ENCODE data around the gene USP31. TPM values are rescaled to one million over a fixed set of nuclear protein-coding genes. Genes with fewer than 3 reads are reported as not detected.
A peak's percentile ranks its signal among the peaks of the same experiment; 100 is the strongest.

USP31 gene
- total and polyA plus RNA-seq, 2 experiments from 2014 or later, result 3.3 to 6.4 TPM

GRCh38 chr16:23141959-23142740 is 7.1 kb downstream of the USP31 start:
- Histone ChIP-seq H3K79me2 (peaks cover 76% of the 10 kb centered on the region), H3K27ac (peak overlapping the region; percentile 47), H3K27me3 (no peaks in the 10 kb centered on the region), H3K9me2 (replicated peaks; ENCODE audit: insufficient read depth) (no peaks in the 10 kb centered on the region), H2AFZ (no peak overlapping the region), H3K4me2 (peak overlapping the region; percentile 18), H3K9me3 (ENCODE audit: low read depth) (no peaks in the 10 kb centered on the region), H4K20me1 (ENCODE audit: insufficient read depth, poor library complexity, severe bottlenecking) (peaks cover under 1% of the 10 kb centered on the region), H3K4me3 (no peak overlapping the region), H3K4me1 (ENCODE audit: insufficient read depth) (peaks cover 11% of the 10 kb centered on the region), H3K36me3 (replicated peaks; ENCODE audit: insufficient read depth, low read depth) (no peaks in the 10 kb centered on the region)
- DNase-seq (ENCODE audit: low spot score), result no peak
- no peak for TF ChIP-seq EZH2phosphoT487 (IDR thresholded peaks at IDR 0.05; ENCODE audit: low read depth, severe bottlenecking, unreplicated experiment)
- TF ChIP-seq, protein P1, sequence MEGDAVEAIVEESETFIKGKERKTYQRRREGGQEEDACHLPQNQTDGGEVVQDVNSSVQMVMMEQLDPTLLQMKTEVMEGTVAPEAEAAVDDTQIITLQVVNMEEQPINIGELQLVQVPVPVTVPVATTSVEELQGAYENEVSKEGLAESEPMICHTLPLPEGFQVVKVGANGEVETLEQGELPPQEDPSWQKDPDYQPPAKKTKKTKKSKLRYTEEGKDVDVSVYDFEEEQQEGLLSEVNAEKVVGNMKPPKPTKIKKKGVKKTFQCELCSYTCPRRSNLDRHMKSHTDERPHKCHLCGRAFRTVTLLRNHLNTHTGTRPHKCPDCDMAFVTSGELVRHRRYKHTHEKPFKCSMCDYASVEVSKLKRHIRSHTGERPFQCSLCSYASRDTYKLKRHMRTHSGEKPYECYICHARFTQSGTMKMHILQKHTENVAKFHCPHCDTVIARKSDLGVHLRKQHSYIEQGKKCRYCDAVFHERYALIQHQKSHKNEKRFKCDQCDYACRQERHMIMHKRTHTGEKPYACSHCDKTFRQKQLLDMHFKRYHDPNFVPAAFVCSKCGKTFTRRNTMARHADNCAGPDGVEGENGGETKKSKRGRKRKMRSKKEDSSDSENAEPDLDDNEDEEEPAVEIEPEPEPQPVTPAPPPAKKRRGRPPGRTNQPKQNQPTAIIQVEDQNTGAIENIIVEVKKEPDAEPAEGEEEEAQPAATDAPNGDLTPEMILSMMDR (IDR thresholded peaks at IDR 0.05; ENCODE audit: poor library complexity), result no peak
- TF ChIP-seq EZH2 (IDR thresholded peaks at IDR 0.05; ENCODE audit: borderline replicate concordance), result no peak
- WGBS (ENCODE audit: low lambda C conversion rate, missing lambda C conversion rate), result 53% methylated on average over 7 of the region's 7 CpGs

DNA sequence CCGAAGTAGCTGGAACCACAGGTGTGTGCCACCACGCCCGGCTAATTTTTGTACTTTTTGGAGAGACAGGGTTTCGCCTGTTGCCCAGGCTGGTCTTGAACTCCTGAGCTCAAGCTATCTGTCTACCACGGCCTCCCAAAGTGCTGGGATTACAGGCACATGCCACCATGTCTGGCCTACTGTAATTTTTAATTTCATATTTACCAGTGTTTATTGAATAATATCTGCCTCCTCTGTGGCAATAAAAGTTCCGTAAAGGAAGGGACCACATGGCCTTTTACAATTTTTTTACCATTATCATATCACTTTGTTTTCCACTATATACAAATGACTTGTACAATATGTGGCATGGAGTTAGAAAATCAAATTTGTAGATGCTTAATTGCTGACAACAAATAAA is 7.8 kb downstream of the USP31 start:
- Histone ChIP-seq H3K79me2 (peaks cover 76% of the 10 kb centered on the region), H3K9me2 (replicated peaks; ENCODE audit: insufficient read depth) (no peaks in the 10 kb centered on the region), H2AFZ (no peak overlapping the region), H3K27ac (peak overlapping the region; percentile 20), H3K4me1 (ENCODE audit: insufficient read depth) (peaks cover 11% of the 10 kb centered on the region), H3K27me3 (no peaks in the 10 kb centered on the region), H3K9me3 (ENCODE audit: low read depth) (no peaks in the 10 kb centered on the region), H3K36me3 (replicated peaks; ENCODE audit: insufficient read depth, low read depth) (no peaks in the 10 kb centered on the region), H3K4me2 (peak overlapping the region; percentile 18), H3K4me3 (no peak overlapping the region), H4K20me1 (ENCODE audit: insufficient read depth, poor library complexity, severe bottlenecking) (no peaks in the 10 kb centered on the region)
- TF ChIP-seq EZH2phosphoT487 (IDR thresholded peaks at IDR 0.05; ENCODE audit: low read depth, severe bottlenecking, unreplicated experiment), result no peak
- TF ChIP-seq, protein P1 (IDR thresholded peaks at IDR 0.05; ENCODE audit: poor library complexity), result no peak
- no peak for TF ChIP-seq EZH2 (IDR thresholded peaks at IDR 0.05; ENCODE audit: borderline replicate concordance)
- no peak for DNase-seq (ENCODE audit: low spot score)
- WGBS (ENCODE audit: low lambda C conversion rate, missing lambda C conversion rate), result 96% methylated on average over 6 of the region's 6 CpGs

DNA sequence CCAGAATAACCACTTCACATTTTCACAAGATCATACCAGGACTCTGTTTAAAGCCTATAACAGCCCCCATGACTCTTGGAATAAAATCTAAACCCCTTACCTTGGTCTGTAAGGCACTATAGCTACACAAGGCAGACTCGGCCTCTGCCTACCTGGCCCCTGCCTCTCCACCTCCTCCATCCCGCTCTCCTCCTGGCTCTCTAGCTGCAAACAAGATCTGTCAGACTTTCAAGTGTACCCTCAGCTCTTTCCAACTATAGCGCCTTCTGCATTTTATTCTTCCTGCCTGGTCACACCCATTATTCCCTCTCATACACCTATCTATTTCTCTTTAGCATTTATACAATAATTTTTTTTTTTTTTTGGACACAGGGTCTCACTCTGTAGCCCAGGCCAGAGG is 8.2 kb downstream of the USP31 start:
- Histone ChIP-seq H3K4me3 (no peak overlapping the region), H3K27me3 (no peaks in the 10 kb centered on the region), H3K79me2 (peaks cover 78% of the 10 kb centered on the region), H3K9me3 (ENCODE audit: low read depth) (no peaks in the 10 kb centered on the region), H2AFZ (no peak overlapping the region), H3K4me1 (ENCODE audit: insufficient read depth) (peaks cover 11% of the 10 kb centered on the region), H3K27ac (peak overlapping the region; percentile 20), H3K36me3 (replicated peaks; ENCODE audit: insufficient read depth, low read depth) (no peaks in the 10 kb centered on the region), H3K9me2 (replicated peaks; ENCODE audit: insufficient read depth) (no peaks in the 10 kb centered on the region), H3K4me2 (no peak overlapping the region), H4K20me1 (ENCODE audit: insufficient read depth, poor library complexity, severe bottlenecking) (no peaks in the 10 kb centered on the region)
- TF ChIP-seq, protein P1 (IDR thresholded peaks at IDR 0.05; ENCODE audit: poor library complexity), result no peak
- TF ChIP-seq EZH2phosphoT487 (IDR thresholded peaks at IDR 0.05; ENCODE audit: low read depth, severe bottlenecking, unreplicated experiment), result no peak
- no peak for TF ChIP-seq EZH2 (IDR thresholded peaks at IDR 0.05; ENCODE audit: borderline replicate concordance)
- 97% methylated on average over 3 of the region's 3 CpGs for WGBS (ENCODE audit: low lambda C conversion rate, missing lambda C conversion rate)
- no peak for DNase-seq (ENCODE audit: low spot score)

Measured in hepatocyte (in vitro differentiated cells).